Gastrocnemius medialis (tissue), 4 donors: ENCODE data around the gene ORAI1.

Source experiments
- POLR2A ChIP-seq, 2 donors: fragments of 450-650 bp; IDR thresholded peaks; one replicate each; pipeline ENCODE4 v1.6.1; 2017; ENCODE audit warnings: antibody characterized with exemption in 2 of 2, mild to moderate bottlenecking in 2 of 2, moderate library complexity in 2 of 2
- TF ChIP-seq, protein P1 (sequence below), 5 experiments: fragments of 450-650 bp in 3 of 5; fragments of 200-600 bp in 2 of 5; sonication (generic) in 2 of 5; IDR thresholded peaks in 4 of 5; conservative IDR thresholded peaks in 1 of 5; 1 replicate in 4 of 5; 2 replicates in 1 of 5; pipeline ENCODE4 v1.5.1; 2016 to 2019; ENCODE audit warnings: antibody characterized with exemption in 5 of 5, mild to moderate bottlenecking in 3 of 5, moderate library complexity in 3 of 5

DNA sequence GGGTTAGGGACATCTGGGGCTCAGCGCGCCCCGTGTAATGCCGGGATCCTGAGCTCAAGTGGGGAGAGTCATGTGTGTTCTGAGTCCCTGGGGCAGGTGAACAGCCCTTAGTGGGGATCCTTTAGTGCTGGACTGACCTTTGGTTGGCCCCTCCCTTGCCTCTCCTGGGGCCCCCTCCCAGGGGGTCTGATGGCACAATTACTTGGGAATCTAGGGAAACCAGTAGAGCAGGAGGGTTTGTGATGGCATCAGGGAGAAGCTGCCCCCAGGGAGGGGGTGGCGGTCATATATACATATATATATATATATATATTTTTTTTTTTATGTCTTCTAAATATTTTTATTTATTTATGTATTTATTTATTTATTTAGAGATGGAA, 43.2 kb downstream of the ORAI1 start, which contains the start of gene MORN3:
- TF ChIP-seq, protein P1, sequence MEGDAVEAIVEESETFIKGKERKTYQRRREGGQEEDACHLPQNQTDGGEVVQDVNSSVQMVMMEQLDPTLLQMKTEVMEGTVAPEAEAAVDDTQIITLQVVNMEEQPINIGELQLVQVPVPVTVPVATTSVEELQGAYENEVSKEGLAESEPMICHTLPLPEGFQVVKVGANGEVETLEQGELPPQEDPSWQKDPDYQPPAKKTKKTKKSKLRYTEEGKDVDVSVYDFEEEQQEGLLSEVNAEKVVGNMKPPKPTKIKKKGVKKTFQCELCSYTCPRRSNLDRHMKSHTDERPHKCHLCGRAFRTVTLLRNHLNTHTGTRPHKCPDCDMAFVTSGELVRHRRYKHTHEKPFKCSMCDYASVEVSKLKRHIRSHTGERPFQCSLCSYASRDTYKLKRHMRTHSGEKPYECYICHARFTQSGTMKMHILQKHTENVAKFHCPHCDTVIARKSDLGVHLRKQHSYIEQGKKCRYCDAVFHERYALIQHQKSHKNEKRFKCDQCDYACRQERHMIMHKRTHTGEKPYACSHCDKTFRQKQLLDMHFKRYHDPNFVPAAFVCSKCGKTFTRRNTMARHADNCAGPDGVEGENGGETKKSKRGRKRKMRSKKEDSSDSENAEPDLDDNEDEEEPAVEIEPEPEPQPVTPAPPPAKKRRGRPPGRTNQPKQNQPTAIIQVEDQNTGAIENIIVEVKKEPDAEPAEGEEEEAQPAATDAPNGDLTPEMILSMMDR (IDR thresholded peaks at IDR 0.05 in 4 of 5, conservative IDR thresholded peaks at IDR 0.05 in 1 of 5): no peak
- no peak for TF ChIP-seq POLR2A (IDR thresholded peaks at IDR 0.05)
